DOHH2 (cell line): Measurements from ENCODE around the gene MUL1.

Experiments used
- EZH2phosphoT487 ChIP-seq: fragments of 200-600 bp; sonication (generic); IDR thresholded peaks from 2 replicates; pipeline ENCODE4 v1.6.1; 2017; ENCODE audit warnings: borderline replicate concordance, mild to moderate bottlenecking, antibody characterized with exemption, low read length, moderate library complexity, mixed read lengths
- TF ChIP-seq, protein P1 (sequence below): fragments of 200-600 bp; sonication (generic); IDR thresholded peaks from one replicate; pipeline ENCODE4 v1.5.1; 2014; ENCODE audit warnings: antibody characterized with exemption, mild to moderate bottlenecking, low read depth, low read length; ENCODE audit not compliant: poor library complexity, severe bottlenecking

DNA sequence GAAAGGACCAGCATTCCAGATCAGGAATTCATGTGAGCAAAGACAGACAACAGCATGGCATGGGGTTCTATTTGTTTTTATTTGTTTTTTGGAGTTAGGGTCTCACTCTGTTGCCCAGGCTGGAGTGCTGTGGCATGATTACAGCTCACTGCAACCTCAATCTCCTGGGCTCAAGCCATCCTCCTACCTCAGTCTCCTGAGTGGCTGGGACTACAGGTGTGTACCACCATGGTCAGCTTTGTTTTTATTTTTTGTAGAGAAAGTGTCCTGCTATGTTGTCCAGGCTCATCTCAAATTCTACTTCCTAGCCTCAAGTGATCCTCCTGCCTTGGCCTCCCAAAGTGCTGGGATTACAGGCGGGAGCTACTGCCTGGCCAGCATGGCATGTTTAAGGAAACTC is 12.3 kb downstream of the MUL1 start:
- TF ChIP-seq, protein P1, sequence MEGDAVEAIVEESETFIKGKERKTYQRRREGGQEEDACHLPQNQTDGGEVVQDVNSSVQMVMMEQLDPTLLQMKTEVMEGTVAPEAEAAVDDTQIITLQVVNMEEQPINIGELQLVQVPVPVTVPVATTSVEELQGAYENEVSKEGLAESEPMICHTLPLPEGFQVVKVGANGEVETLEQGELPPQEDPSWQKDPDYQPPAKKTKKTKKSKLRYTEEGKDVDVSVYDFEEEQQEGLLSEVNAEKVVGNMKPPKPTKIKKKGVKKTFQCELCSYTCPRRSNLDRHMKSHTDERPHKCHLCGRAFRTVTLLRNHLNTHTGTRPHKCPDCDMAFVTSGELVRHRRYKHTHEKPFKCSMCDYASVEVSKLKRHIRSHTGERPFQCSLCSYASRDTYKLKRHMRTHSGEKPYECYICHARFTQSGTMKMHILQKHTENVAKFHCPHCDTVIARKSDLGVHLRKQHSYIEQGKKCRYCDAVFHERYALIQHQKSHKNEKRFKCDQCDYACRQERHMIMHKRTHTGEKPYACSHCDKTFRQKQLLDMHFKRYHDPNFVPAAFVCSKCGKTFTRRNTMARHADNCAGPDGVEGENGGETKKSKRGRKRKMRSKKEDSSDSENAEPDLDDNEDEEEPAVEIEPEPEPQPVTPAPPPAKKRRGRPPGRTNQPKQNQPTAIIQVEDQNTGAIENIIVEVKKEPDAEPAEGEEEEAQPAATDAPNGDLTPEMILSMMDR, result no peak
- TF ChIP-seq EZH2phosphoT487, result no peak
